GM12873 (cell line): ENCODE results near the gene CYB561D2.

Experiments
- TF ChIP-seq, protein P1 (sequence below): IDR thresholded peaks from 2 replicates; pipeline ENCODE4 v1.5.1; 2012; ENCODE audit warnings: low read depth, mild to moderate bottlenecking, moderate library complexity, low read length, control low read depth; ENCODE audit not compliant: insufficient read depth; ENCODE audit errors: missing control alignments

Gene CYB561D2

GRCh38 chr3:50333744-50334328 lies 16.8 kb upstream of the CYB561D2 start:
- TF ChIP-seq, protein P1, sequence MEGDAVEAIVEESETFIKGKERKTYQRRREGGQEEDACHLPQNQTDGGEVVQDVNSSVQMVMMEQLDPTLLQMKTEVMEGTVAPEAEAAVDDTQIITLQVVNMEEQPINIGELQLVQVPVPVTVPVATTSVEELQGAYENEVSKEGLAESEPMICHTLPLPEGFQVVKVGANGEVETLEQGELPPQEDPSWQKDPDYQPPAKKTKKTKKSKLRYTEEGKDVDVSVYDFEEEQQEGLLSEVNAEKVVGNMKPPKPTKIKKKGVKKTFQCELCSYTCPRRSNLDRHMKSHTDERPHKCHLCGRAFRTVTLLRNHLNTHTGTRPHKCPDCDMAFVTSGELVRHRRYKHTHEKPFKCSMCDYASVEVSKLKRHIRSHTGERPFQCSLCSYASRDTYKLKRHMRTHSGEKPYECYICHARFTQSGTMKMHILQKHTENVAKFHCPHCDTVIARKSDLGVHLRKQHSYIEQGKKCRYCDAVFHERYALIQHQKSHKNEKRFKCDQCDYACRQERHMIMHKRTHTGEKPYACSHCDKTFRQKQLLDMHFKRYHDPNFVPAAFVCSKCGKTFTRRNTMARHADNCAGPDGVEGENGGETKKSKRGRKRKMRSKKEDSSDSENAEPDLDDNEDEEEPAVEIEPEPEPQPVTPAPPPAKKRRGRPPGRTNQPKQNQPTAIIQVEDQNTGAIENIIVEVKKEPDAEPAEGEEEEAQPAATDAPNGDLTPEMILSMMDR, result no peak

- TF ChIP-seq, protein P1, result no peak
Measured at GRCh38 chr3:50334339-50335075, 16.2 kb upstream of the CYB561D2 start.

GRCh38 chr3:50336452-50337174 lies 14.0 kb upstream of the CYB561D2 start:
- TF ChIP-seq, protein P1, result no peak

DNA sequence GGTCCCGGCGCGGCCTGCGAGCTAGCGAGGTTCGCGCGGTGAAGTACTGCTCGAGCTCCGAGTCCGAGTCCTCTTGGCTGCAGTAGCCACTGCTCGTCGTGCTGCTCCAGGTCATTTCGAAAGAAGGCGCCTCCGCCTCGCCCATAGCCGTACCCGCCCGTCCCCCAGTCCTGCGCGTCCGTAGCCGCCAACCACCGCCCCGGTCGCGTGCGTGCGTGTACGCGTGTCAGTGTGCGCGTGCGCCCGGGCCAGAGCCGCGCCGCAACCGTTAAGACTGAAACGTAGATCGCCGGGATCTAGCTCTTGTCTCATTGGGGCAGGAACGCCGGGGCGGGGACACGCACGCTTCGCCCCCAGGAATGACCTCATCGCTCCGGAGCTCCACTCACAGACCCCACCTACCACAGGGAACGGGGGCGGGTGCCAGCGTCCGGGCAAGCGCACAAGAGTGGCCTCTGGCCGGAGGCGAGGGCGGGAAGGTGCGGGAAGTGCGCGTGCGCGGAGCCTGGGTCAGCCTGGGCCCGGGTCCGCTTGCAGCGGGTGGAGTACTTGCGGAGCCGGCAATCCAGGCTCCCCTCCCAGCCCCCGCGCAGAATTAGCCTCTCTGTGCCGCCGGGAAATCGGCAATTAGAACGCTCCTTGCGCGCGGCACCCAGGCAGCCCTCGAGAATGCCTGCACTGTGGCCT lies 13.3 kb upstream of the CYB561D2 start:
- TF ChIP-seq, protein P1, result no peak

DNA sequence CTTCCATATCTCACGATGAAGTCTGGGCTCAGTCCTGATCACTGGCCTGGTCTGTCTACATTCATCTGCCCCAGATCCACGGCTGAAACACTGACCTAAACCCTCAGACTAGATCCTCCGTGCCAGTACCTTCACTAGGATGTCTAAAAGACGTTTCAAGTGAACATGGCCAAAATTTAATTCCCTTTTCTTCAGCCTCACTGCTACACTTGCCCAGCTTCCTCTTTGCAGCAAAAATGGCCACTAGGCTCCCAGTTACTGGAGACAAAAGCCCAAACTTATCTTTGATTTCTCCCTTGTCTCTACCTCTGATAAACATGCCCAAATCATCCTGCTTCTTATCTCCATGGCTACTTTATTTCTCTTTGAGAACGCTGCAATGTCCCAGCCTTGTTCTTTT lies 11.7 kb upstream of the CYB561D2 start:
- TF ChIP-seq, protein P1, result peak; percentile 20

GRCh38 chr3:50339485-50340146 lies 11.0 kb upstream of the CYB561D2 start:
- TF ChIP-seq, protein P1, result no peak

GRCh38 chr3:50340147-50340447 lies 10.6 kb upstream of the CYB561D2 start:
- TF ChIP-seq, protein P1, result no peak
